ENCODE data around the gene CHST12. TPM values are rescaled to one million over a fixed set of nuclear protein-coding genes. Genes with fewer than 3 reads are reported as not detected.

Gene CHST12
- total RNA-seq (10 to 100 TPM; 18.7 to 19.5 TPM), total RNA-seq (22.6 to 28.3 reads per million in 2 donors)

DNA sequence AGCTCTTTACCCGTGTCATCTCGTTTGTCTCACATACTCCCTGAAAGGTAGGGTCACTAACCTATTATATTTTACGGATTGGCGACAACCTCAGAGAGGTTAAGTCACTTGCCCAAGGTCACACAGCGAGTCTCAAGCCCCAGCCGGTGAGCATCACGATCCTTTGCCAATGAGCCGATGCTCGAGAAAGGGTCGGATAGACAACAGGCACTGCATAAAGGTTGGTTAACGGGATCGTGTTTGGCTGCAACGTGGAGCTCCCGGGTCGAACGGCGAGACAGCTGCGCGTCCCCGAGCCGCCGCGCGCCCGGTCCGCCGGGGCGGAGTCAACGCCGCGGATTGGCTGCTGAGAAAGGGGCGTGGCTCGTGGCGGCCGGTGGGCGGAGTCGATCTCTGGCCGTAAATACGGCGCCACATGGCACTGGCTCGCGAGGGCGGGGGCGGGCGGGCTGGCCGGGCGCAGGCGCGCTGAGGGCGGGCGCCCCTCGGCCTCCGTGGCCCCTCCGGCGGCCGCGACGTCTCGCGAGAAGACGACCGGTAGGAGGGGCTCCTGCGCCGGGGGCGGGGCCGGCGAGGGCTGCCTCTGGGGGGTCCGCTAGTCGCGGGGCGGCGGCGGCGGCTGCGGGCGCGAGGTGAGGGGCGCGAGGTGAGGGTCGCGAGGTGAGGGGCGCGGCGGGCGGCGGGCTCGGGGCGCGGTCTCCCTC is at the start of gene CHST12:
Gene CHST12 (plus strand): TSS at position 598 of the 704 bp plus-strand sequence. CDS start 29,029 bp downstream, outside the sequence.
- H3K4me3 Mint-ChIP-seq = peak within 1 kb of the TSS; percentile 90
- H3K9me3 ChIP-seq (ENCODE audit: control insufficient read depth, low read length, poor library complexity, severe bottlenecking) = no peaks in the 10 kb centered on the region
- no peaks in the 10 kb centered on the region for H3K27me3 Mint-ChIP-seq
- peak; percentile 83 for ATAC-seq
- H3K36me3 Mint-ChIP-seq (ENCODE audit: low read depth) = no peaks in the 10 kb centered on the region
- peak; percentile 93 to 94 (median 94) for DNase-seq
- peak within 1 kb of the TSS; percentile 97 for H3K27ac Mint-ChIP-seq
- H3K4me1 Mint-ChIP-seq = peaks cover 42% of the 10 kb centered on the region

DNA sequence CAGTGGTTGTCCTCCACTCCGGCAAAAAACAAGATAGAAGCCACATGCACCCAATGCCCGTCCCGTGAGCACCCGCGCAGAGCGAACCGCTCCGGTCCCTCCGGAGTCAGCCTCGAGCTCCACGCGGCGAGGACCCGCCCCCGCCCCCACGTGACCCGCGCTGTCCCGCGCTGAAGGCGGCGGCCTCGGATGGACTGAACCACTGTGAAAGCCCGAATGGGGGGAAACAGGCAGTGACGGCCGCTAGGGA is 49.5 kb upstream of the CHST12 start:
- Mint-ChIP-seq H3K27ac (peak overlapping the region; percentile 100), H3K36me3 (ENCODE audit: low read depth) (peaks cover 2% of the 10 kb centered on the region), H3K4me3 (peak overlapping the region; percentile 95), H3K4me1 (peaks cover 15% of the 10 kb centered on the region), H3K27me3 (no peaks in the 10 kb centered on the region)
- DNase-seq (peak; percentile 76 to 87 (median 86)), ATAC-seq (peak; percentile 73)
- no peaks in the 10 kb centered on the region for H3K9me3 ChIP-seq (ENCODE audit: control insufficient read depth, low read length, poor library complexity, severe bottlenecking)

DNA sequence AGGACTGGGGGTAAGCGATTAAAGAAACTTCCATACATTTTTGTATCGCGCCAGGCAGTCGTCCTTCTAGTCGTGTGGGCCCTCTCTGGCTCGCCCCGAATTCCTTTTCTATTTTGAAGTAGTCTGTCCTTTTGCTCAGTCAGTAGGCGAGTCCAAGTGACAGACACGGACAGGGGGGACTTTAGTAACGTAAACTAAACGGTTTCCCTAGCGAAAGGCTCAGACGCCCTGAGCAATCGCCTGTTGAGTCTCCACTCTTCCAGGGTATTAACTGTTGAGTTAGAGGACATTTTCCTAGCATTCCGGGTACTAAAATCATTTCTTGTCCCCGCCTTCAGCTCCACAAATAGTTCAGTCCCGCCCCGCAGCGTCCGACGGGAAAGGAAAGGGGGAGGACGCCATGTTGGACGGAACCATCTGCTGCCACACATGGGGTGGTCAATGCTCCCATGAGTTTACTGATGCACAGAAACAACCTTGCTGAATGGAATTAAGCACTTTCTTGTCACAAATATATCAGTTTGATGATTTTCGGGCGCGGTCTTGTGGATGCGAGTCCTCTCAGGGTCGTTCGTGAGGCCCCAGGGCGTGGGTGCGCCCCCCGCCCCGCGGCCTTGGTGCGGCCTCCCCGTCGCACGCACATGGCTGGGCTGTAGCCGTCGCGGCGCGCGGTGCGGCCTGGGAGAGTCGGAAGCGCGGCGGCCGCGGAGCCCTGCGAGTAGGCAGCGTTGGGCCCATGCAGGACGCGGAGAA is 49.0 kb upstream of the CHST12 start, which contains the start of gene EIF3B:
Gene EIF3B (plus strand): TSS at position 642 of the 753 bp plus-strand sequence. CDS start 95 bp downstream, at position 737.
- Mint-ChIP-seq H3K27ac (peak within 1 kb of the TSS; percentile 100), H3K36me3 (ENCODE audit: low read depth) (peaks cover 2% of the 10 kb centered on the region), H3K4me1 (peaks cover 18% of the 10 kb centered on the region), H3K27me3 (no peaks in the 10 kb centered on the region), H3K4me3 (peak within 1 kb of the TSS; percentile 95)
- peak; percentile 82 to 86 (median 84) for DNase-seq
- no peaks in the 10 kb centered on the region for H3K9me3 ChIP-seq (ENCODE audit: control insufficient read depth, low read length, poor library complexity, severe bottlenecking)
- ATAC-seq = peak; percentile 89

DNA sequence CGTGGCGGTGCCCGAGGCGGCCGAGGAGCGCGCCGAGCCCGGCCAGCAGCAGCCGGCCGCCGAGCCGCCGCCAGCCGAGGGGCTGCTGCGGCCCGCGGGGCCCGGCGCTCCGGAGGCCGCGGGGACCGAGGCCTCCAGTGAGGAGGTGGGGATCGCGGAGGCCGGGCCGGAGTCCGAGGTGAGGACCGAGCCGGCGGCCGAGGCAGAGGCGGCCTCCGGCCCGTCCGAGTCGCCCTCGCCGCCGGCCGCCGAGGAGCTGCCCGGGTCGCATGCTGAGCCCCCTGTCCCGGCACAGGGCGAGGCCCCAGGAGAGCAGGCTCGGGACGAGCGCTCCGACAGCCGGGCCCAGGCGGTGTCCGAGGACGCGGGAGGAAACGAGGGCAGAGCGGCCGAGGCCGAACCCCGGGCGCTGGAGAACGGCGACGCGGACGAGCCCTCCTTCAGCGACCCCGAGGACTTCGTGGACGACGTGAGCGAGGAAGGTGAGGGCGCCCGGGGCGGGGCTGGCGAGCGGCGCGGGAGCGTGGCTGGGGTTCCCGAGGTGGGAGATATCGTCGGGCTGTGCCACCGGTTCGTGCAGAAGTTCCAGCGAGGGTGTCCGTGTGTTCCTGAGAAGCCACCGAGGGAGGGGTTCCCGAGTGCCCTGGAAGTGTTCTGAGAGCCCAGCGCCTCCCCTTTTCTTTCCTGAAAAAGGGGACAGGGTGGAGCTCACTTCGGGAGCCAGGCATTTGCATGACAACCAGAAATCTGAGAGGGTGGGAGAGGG is 48.3 kb upstream of the CHST12 start:
- H3K4me1 Mint-ChIP-seq = peaks cover 25% of the 10 kb centered on the region
- H3K9me3 ChIP-seq (ENCODE audit: control insufficient read depth, low read length, poor library complexity, severe bottlenecking) = no peaks in the 10 kb centered on the region
- H3K27ac Mint-ChIP-seq = peak overlapping the region; percentile 100
- H3K36me3 Mint-ChIP-seq (ENCODE audit: low read depth) = peaks cover 2% of the 10 kb centered on the region
- DNase-seq (no peak), ATAC-seq (no peak)
- H3K27me3 Mint-ChIP-seq = no peaks in the 10 kb centered on the region
- peak overlapping the region; percentile 95 for H3K4me3 Mint-ChIP-seq

DNA sequence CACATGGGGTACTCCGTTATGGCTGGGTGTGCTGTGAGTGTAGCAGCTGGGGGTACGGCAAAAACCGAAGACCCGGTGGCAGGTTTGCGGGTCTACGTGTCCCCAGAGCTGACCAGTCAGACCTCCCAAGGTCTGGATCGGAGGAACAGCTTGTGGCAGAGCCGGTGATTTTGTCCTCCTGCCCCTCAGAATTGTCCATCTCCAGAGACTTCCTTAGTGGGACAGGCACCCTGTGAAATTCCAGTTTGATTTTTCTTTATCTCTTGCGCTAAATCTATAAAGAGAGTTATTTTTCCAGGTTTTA is 47.8 kb upstream of the CHST12 start:
- no peaks in the 10 kb centered on the region for H3K27me3 Mint-ChIP-seq
- DNase-seq (no peak), ATAC-seq (no peak)
- peaks cover 31% of the 10 kb centered on the region for H3K4me1 Mint-ChIP-seq
- peaks cover 2% of the 10 kb centered on the region for H3K36me3 Mint-ChIP-seq (ENCODE audit: low read depth)
- H3K4me3 Mint-ChIP-seq = peak overlapping the region; percentile 95
- H3K9me3 ChIP-seq (ENCODE audit: control insufficient read depth, low read length, poor library complexity, severe bottlenecking) = no peaks in the 10 kb centered on the region
- H3K27ac Mint-ChIP-seq = peak overlapping the region; percentile 29

DNA sequence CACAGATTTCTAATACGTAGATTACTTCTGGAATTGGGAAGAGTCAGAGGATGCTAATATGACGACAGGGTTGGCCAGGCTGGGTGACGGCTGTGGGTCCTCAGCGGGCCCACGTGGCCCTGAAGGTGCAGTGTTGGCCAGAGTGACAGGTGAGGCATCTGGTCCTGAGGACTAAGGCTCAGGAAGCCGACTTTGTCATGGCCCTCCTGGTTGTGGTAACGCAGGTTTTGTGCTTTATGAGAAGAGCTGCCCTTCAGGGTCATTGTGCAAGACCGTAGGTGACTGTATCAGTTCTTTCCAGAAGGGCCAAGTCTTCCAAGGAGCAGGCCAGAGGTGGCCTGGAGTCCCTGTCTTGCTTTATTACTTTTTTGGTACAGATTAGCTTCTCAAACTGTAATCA is 46.2 kb upstream of the CHST12 start:
- Mint-ChIP-seq H3K27ac (peak overlapping the region; percentile 57), H3K27me3 (no peaks in the 10 kb centered on the region), H3K36me3 (ENCODE audit: low read depth) (peaks cover 2% of the 10 kb centered on the region), H3K4me3 (peak overlapping the region; percentile 72), H3K4me1 (peaks cover 33% of the 10 kb centered on the region)
- DNase-seq (no peak), ATAC-seq (no peak)
- no peaks in the 10 kb centered on the region for H3K9me3 ChIP-seq (ENCODE audit: control insufficient read depth, low read length, poor library complexity, severe bottlenecking)

DNA sequence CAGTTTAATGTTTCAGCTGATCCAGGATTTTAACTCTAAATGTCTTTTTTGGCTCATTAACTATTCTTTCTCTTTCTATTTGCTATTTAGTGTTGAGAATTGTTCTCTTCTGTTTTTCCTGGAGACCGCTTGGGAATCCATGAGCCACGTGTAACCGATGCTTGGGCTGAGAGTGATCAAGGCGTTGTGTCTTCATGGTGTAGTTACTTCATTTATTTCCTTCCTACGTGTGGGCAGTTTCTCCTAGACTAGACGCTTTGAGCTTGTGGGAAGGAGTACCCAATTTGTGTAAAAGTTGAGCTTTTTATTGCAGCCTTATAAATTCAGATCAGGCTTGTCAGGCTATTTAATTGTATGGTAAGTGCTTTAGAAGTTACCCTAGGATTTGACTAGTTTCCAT is 45.8 kb upstream of the CHST12 start:
- DNase-seq (no peak), ATAC-seq (no peak)
- peaks cover 33% of the 10 kb centered on the region for H3K4me1 Mint-ChIP-seq
- H3K27ac Mint-ChIP-seq = peak overlapping the region; percentile 57
- no peaks in the 10 kb centered on the region for H3K27me3 Mint-ChIP-seq
- H3K9me3 ChIP-seq (ENCODE audit: control insufficient read depth, low read length, poor library complexity, severe bottlenecking) = no peaks in the 10 kb centered on the region
- H3K36me3 Mint-ChIP-seq (ENCODE audit: low read depth) = peaks cover 2% of the 10 kb centered on the region
- H3K4me3 Mint-ChIP-seq = peak overlapping the region; percentile 72

DNA sequence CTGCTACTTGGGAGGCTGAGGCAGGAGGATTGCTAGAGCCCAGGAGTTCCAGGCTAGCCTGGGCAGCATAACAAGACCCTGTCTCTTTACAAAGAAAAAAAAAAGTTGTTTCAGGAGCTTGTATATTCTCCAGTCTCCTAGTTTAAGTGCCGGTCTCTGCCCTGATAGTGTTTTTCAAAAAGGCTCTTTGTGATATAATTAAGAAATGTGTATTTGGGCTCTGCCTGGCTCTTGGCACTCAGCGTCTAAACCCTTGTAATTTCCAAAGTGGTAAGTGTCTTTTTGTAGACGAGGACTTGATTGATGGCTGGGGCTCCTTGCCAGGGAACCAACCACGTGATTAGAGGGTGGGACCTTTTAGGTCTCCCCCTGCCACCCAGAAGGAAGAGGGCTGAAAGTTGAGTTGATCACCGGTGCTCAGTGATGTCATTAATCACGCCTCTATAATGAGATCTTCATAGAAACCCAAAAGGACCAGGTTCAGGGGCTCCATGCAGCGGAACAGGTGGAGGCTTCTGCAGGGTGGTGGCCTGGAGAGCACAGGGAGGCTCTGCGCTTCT is 44.4 kb upstream of the CHST12 start:
- Mint-ChIP-seq H3K4me3 (peak overlapping the region; percentile 25), H3K4me1 (peaks cover 33% of the 10 kb centered on the region), H3K27ac (no peak overlapping the region), H3K27me3 (no peaks in the 10 kb centered on the region), H3K36me3 (ENCODE audit: low read depth) (peaks cover 5% of the 10 kb centered on the region)
- ATAC-seq (no peak), DNase-seq (no peak)
- no peaks in the 10 kb centered on the region for H3K9me3 ChIP-seq (ENCODE audit: control insufficient read depth, low read length, poor library complexity, severe bottlenecking)

DNA sequence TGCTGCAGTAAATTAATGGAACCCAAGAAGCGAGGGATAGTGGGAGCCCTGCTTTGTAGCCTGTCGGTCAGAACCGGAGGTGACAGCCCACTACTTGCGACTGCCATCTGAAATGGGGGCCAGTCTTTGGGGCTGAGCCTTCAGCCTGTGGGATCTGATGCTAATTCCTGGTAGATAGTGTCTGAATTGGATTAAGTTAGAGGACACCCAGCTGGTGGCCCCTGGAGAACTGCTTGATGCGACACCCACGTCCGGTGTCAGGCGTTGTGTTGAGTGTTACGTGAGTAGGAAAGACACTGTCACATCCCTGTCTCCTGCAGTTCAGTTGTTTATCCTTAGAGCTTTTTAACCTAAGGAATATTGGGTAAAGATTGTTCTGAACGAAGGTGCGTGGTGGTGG is 43.8 kb upstream of the CHST12 start:
- ATAC-seq (no peak), DNase-seq (no peak)
- no peak overlapping the region for H3K4me3 Mint-ChIP-seq
- H3K36me3 Mint-ChIP-seq (ENCODE audit: low read depth) = peaks cover 5% of the 10 kb centered on the region
- H3K4me1 Mint-ChIP-seq = peaks cover 27% of the 10 kb centered on the region
- H3K27ac Mint-ChIP-seq = no peak overlapping the region
- H3K9me3 ChIP-seq (ENCODE audit: control insufficient read depth, low read length, poor library complexity, severe bottlenecking) = no peaks in the 10 kb centered on the region
- H3K27me3 Mint-ChIP-seq = no peaks in the 10 kb centered on the region

DNA sequence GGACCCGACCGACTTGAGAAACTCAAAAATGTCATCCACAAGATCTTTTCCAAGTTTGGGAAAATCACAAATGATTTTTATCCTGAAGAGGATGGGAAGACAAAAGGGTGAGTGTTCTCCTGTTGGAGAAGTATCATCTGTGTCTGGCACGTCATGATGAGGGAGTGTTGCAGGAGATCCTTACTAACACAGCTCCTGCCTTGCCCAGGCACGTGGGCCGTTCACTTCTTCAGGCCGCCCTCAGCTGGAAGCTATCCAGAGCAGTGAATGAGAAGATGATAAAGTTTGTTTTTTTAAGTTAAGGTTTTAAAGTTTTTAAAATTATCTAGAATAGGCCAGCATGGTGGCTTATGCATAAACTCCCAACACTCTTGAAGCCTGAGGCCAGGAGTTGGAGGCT is 42.6 kb upstream of the CHST12 start:
- DNase-seq = no peak
- peak overlapping the region; percentile 11 for H3K27ac Mint-ChIP-seq
- no peak overlapping the region for H3K4me3 Mint-ChIP-seq
- H3K4me1 Mint-ChIP-seq = peaks cover 26% of the 10 kb centered on the region
- ATAC-seq = no peak
- H3K27me3 Mint-ChIP-seq = no peaks in the 10 kb centered on the region
- H3K9me3 ChIP-seq (ENCODE audit: control insufficient read depth, low read length, poor library complexity, severe bottlenecking) = no peaks in the 10 kb centered on the region
- H3K36me3 Mint-ChIP-seq (ENCODE audit: low read depth) = peaks cover 6% of the 10 kb centered on the region

DNA sequence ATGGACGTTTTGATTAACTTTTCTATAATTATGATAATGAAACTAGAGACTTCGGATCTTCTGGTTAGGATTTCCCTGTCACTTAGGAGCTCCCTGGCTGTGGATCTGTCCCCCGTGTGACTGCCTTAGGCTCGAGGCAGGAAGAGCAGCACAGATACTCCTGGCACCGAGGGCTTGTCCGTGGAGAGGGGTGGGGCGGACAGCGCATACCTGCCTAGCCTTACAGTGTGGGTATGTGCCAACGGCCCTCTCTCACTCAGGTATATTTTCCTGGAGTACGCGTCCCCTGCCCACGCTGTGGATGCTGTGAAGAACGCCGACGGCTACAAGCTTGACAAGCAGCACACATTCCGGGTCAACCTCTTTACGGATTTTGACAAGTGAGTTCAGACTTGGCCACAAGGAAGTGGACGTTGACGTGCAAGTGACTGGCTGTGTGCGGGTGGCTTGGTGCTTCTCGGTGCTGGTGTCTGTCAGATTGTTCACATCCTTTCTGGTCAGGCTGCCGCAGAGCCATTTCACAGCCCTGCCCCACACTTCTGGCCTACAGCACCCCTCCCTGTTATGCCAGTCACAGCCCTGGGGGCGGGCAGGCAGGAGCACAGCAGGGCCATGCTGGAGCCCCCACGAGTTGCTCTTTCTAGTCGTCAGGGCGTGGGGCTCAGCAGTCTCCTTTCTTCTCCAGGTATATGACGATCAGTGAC is 40.9 kb upstream of the CHST12 start:
- Mint-ChIP-seq H3K4me3 (no peak overlapping the region), H3K27me3 (no peaks in the 10 kb centered on the region), H3K36me3 (ENCODE audit: low read depth) (peaks cover 5% of the 10 kb centered on the region), H3K4me1 (peaks cover 20% of the 10 kb centered on the region), H3K27ac (no peak overlapping the region)
- no peaks in the 10 kb centered on the region for H3K9me3 ChIP-seq (ENCODE audit: control insufficient read depth, low read length, poor library complexity, severe bottlenecking)
- DNase-seq (no peak), ATAC-seq (no peak)

DNA sequence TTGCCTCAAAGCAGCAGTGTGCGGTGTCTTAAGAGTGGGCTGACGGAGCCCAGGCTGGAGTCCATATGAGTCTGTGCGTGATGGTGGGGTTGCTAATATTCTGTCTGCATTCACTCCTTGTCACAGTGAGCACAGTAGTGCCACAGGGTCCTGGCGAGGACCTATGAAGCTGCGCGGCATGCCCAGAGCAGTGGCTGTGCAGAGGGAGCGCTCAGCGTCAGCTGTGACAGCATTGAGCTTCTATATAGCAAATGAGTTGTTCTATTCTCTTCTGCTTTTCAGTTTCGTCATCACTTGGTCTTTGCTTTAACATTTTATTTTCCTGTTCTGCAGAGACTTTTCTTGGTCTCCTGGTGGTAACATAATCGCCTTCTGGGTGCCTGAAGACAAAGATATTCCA is 34.3 kb upstream of the CHST12 start:
- Mint-ChIP-seq H3K4me1 (peaks cover 4% of the 10 kb centered on the region), H3K27ac (no peak overlapping the region), H3K27me3 (no peaks in the 10 kb centered on the region), H3K4me3 (no peak overlapping the region), H3K36me3 (ENCODE audit: low read depth) (peaks cover 4% of the 10 kb centered on the region)
- ATAC-seq (no peak), DNase-seq (no peak)
- H3K9me3 ChIP-seq (ENCODE audit: control insufficient read depth, low read length, poor library complexity, severe bottlenecking) = no peaks in the 10 kb centered on the region

DNA sequence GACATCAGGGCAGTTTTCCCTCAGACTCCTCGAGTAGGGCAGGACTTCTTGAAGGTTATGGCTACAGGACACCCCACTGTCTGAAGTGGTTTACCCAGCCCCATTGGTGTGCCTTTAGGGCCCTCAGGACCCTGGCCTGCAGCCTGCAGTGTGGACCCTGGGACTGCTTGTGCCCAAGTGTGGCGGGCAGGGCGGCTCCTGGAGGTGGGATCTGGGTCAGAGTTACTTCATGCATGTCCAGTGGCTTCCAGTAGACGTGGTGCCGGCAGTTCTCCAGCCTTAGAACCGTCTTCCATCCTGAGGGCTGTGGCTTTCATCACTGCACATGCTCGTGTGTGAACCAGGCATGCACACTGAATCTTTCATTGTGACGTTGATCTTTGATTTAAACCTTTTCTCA is 32.1 kb upstream of the CHST12 start:
- Mint-ChIP-seq H3K36me3 (ENCODE audit: low read depth) (peaks cover 6% of the 10 kb centered on the region), H3K27ac (no peak overlapping the region), H3K4me1 (peaks cover 4% of the 10 kb centered on the region)

More for the DNA sequence above, 32.1 kb upstream of the CHST12 start:
- no peaks in the 10 kb centered on the region for H3K9me3 ChIP-seq (ENCODE audit: control insufficient read depth, low read length, poor library complexity, severe bottlenecking)
- DNase-seq (no peak), ATAC-seq (no peak)
- Mint-ChIP-seq H3K27me3 (no peaks in the 10 kb centered on the region), H3K4me3 (no peak overlapping the region)
